ENCODE results near the gene SMIM15. TPM values are rescaled to one million over a fixed set of nuclear protein-coding genes. Genes with fewer than 3 reads are reported as not detected.

SMIM15 gene
- total and polyA plus RNA-seq, 2 donors (not counting 3 experiments of a cell fraction or from before 2014, with no cell fraction given): 18.4 to 48.8 TPM

DNA sequence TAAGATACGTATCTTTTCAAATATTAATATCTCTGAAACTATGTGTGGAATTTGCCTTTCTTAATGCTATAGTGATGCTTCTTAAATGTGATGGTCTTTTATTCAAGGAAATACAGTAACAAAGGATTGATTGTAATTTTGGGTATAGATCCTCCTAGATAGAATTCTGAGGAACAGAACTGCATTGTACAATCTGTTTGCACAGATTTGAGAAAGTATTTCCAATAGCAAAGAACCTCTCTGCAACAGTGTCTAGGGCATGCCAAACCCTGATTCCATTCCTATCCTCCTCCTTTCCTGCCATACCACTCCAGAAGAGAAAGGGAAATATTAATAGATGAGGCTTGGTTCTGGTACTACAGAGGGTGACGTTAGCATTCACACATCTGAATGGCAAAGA, 10.4 kb downstream of the SMIM15 start:
- FAIRE-seq (no peak), DNase-seq (ENCODE audit: low read depth, low spot score) (no peak)
- no peak overlapping the region for H2AFZ ChIP-seq (ENCODE audit: low read depth, low read length)
- no peaks in the 10 kb centered on the region for H3K36me3 ChIP-seq (ENCODE audit: control insufficient read depth in 2 of 2, extremely low read depth in 1 of 2, insufficient read depth in 2 of 2, low read length in 2 of 2)
- no peaks in the 10 kb centered on the region for H3K27me3 ChIP-seq (ENCODE audit: control insufficient read depth in 2 of 2, insufficient read depth in 2 of 2, low read length in 2 of 2)
- no peak overlapping the region for H3K4me2 ChIP-seq (ENCODE audit: insufficient read depth, low read length)
- H3K79me2 ChIP-seq (ENCODE audit: control insufficient read depth, insufficient read depth, low read length): no peaks in the 10 kb centered on the region
- ChIA-PET POLR2A (no interaction called here), CTCF (no interaction called here)
- no peak overlapping the region for H3K27ac ChIP-seq (ENCODE audit: insufficient read depth, low read depth, low read length)
- dilution Hi-C loops (cut with MboI; ENCODE audit: extremely low pct_ligation_motif_present, low sequenced_read_pairs): no loop called here
- TF ChIP-seq JUN (IDR thresholded peaks at IDR 0.05; ENCODE audit: borderline replicate concordance, insufficient read depth, insufficient read length, low read depth): no peak
- H3K4me3 ChIP-seq (replicated peaks in 1 of 3; ENCODE audit: insufficient read depth in 1 of 3, low read depth in 1 of 3, low read length in 3 of 3): no peak overlapping the region
- H3K9ac ChIP-seq (replicated peaks; ENCODE audit: extremely low read depth, insufficient read depth, low read length): no peak overlapping the region
- no peaks in the 10 kb centered on the region for H3K9me1 ChIP-seq (replicated peaks; ENCODE audit: control insufficient read depth, extremely low read depth, insufficient read depth, low read length)
- H3K9me3 ChIP-seq (replicated peaks; ENCODE audit: control insufficient read depth, insufficient read depth, low read length): no peaks in the 10 kb centered on the region
- intact Hi-C loops (cut with micrococcal nuclease): no loop called here
- H4K20me1 ChIP-seq (replicated peaks; ENCODE audit: control insufficient read depth, extremely low read depth, insufficient read depth, low read length): no peaks in the 10 kb centered on the region
- no TSS peak for BruUV-seq (replicated peaks)
- H3K4me1 ChIP-seq (ENCODE audit: control insufficient read depth, extremely low read depth, insufficient read depth, low read length): no peaks in the 10 kb centered on the region

DNA sequence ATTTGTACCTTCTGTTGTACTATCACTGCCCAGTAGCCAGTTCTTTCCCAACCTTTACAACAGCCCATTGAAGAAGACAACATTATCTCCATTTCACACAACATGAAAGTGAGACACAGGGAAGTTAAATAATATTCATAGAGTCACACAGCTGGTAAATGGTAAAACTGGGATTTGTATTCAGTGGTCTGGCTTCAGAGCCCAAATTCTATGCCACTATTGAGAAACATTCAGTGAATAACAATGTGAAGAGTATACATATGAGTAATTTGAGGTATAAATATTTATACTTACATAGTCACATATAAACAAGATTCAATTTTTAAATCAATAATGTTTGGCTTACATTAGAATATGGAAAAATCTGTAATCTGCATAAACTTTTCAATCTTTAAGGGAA, 13.8 kb downstream of the SMIM15 start:
- TF ChIP-seq POLR2A (IDR thresholded peaks at IDR 0.05; ENCODE audit: low read depth, low read length): no peak
- TF ChIP-seq JUN (IDR thresholded peaks at IDR 0.05; ENCODE audit: borderline replicate concordance, insufficient read depth, insufficient read length, low read depth): no peak
- TF ChIP-seq, protein P1, sequence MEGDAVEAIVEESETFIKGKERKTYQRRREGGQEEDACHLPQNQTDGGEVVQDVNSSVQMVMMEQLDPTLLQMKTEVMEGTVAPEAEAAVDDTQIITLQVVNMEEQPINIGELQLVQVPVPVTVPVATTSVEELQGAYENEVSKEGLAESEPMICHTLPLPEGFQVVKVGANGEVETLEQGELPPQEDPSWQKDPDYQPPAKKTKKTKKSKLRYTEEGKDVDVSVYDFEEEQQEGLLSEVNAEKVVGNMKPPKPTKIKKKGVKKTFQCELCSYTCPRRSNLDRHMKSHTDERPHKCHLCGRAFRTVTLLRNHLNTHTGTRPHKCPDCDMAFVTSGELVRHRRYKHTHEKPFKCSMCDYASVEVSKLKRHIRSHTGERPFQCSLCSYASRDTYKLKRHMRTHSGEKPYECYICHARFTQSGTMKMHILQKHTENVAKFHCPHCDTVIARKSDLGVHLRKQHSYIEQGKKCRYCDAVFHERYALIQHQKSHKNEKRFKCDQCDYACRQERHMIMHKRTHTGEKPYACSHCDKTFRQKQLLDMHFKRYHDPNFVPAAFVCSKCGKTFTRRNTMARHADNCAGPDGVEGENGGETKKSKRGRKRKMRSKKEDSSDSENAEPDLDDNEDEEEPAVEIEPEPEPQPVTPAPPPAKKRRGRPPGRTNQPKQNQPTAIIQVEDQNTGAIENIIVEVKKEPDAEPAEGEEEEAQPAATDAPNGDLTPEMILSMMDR (IDR thresholded peaks at IDR 0.05; ENCODE audit: extremely low read depth in 1 of 2, insufficient read depth in 1 of 2, low read depth in 1 of 2, low read length in 2 of 2): no peak
- no peak for TF ChIP-seq POLR2AphosphoS5 (IDR thresholded peaks at IDR 0.05; ENCODE audit: insufficient read depth, low read depth, low read length)
- TF ChIP-seq, protein P2, sequence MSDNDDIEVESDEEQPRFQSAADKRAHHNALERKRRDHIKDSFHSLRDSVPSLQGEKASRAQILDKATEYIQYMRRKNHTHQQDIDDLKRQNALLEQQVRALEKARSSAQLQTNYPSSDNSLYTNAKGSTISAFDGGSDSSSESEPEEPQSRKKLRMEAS (IDR thresholded peaks at IDR 0.05; ENCODE audit: insufficient read depth, insufficient read length): no peak
- no peak for TF ChIP-seq FOS (IDR thresholded peaks at IDR 0.05; ENCODE audit: borderline replicate concordance, insufficient read depth, low read length)
- no peak for TF ChIP-seq EZH2 (IDR thresholded peaks at IDR 0.05; ENCODE audit: borderline replicate concordance, low read depth, low read length, severe bottlenecking)
- no peak for TF ChIP-seq MYC (IDR thresholded peaks at IDR 0.05; ENCODE audit: low read depth, low read length)
- TF ChIP-seq GATA2 (IDR thresholded peaks at IDR 0.05; ENCODE audit: insufficient read depth, insufficient read length, low read depth, low read length): no peak
- dilution Hi-C loops (cut with MboI; ENCODE audit: extremely low pct_ligation_motif_present, low sequenced_read_pairs) (no loop called here), intact Hi-C loops (cut with micrococcal nuclease) (no loop called here)
- Histone ChIP-seq H4K20me1 (replicated peaks; ENCODE audit: control insufficient read depth, extremely low read depth, insufficient read depth, low read length) (no peaks in the 10 kb centered on the region), H3K79me2 (ENCODE audit: control insufficient read depth, insufficient read depth, low read length) (no peaks in the 10 kb centered on the region), H3K27me3 (ENCODE audit: control insufficient read depth in 2 of 2, insufficient read depth in 2 of 2, low read length in 2 of 2) (no peaks in the 10 kb centered on the region), H3K4me2 (ENCODE audit: insufficient read depth, low read length) (no peak overlapping the region), H3K9ac (replicated peaks; ENCODE audit: extremely low read depth, insufficient read depth, low read length) (no peak overlapping the region), H3K4me1 (ENCODE audit: control insufficient read depth, extremely low read depth, insufficient read depth, low read length) (no peaks in the 10 kb centered on the region), H3K9me1 (replicated peaks; ENCODE audit: control insufficient read depth, extremely low read depth, insufficient read depth, low read length) (no peaks in the 10 kb centered on the region), H3K27ac (ENCODE audit: insufficient read depth, low read depth, low read length) (no peak overlapping the region), H3K4me3 (replicated peaks in 1 of 3; ENCODE audit: insufficient read depth in 1 of 3, low read depth in 1 of 3, low read length in 3 of 3) (no peak overlapping the region), H3K36me3 (ENCODE audit: control insufficient read depth in 2 of 2, extremely low read depth in 1 of 2, insufficient read depth in 2 of 2, low read length in 2 of 2) (no peaks in the 10 kb centered on the region), H3K9me3 (replicated peaks; ENCODE audit: control insufficient read depth, insufficient read depth, low read length) (no peaks in the 10 kb centered on the region), H2AFZ (ENCODE audit: low read depth, low read length) (no peak overlapping the region)
- CTCF ChIA-PET: no interaction called here
- no peak for DNase-seq (ENCODE audit: low read depth, low spot score)
- no TSS peak for BruUV-seq (replicated peaks)
- POLR2A ChIA-PET: no interaction called here
- FAIRE-seq: no peak
